Endometrial microvascular endothelial cells (primary cell): ENCODE results near the gene RELA. TPM values are rescaled to one million over a fixed set of nuclear protein-coding genes. Genes with fewer than 3 reads are reported as not detected.

ENCODE experiments used
- in situ Hi-C: cut with HindIII; loops from 2 replicates; pipeline ENCODE4 v1.10.0; 2017; ENCODE audit warnings: low sequenced_read_pairs, low pct_unique_long_range_greater_than_20kb; ENCODE audit errors: inconsistent ontology term
- total RNA-seq: library from RNA; depleted of rRNA; stranded (reverse); fragments of >200 nt; gene quantifications from one replicate; pipeline ENCODE4 v1.2.3, GENCODE V29; 2015; ENCODE audit errors: inconsistent ontology term

RELA gene
- total RNA-seq, 1 donor from 2014 or later = 69.7 TPM

DNA sequence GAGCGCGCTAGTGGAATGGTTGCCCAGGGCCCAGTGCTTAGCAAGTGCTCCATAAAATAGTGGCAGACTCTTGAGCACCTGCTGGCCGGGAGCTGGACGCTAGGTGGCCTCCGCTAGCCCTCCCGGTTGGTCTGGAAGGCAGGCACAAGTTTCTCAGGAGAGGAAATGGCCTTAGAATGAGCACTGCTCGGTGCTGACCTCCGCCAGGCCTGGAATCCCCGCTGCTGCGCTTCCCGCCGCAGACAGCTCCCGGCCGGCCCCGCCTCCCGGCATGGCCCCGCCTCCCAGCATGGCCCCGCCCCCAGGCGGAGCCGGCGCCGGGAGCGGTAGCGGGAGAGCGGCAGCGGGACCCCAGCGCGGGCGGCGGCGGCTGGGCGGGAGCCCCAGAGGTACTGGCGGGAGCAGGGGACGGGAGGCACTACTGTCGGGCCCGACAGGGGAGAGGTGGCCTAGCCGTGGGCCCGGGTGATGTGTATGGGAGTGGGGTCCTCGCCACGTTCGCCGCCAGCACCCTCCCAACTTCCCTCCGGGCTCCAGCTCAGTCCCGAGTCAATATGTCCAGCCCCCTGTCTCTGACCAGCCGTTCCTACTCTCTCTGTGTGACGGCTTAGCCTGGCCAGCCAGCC is 24.8 kb downstream of the RELA start, which contains the start of gene SIPA1:
TSS of gene SIPA1 (plus strand) at position 308 of the 626 bp plus-strand sequence. CDS start 2,821 bp downstream, outside the sequence.
- in situ Hi-C loops = no loop called here

DNA sequence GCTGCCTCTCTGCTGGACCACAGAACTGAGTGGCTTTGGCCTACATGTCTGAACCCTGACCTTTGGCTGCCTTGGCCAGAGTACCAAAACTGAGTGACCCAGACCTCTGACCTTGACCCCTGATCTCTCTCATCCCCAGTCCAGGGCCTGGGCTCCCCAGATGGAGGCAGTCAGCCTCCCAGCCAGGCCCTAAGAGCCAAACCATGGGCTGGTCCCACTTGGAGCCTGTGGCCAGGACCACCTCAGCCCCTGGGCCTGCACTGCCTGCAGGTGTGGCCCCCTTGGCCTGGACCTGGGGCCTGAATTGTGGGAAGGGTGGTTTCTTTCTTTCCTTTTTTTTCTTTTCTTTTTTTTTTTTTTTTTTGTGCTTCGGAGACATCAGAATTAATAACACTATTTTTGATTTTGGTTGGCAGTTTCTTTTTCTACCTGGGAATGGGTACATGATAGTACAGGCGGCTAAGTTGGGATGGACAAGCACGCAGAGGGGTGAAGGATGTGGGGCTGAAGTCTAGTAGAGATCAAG is 25.6 kb downstream of the RELA start:
- in situ Hi-C loops = no loop called here

DNA sequence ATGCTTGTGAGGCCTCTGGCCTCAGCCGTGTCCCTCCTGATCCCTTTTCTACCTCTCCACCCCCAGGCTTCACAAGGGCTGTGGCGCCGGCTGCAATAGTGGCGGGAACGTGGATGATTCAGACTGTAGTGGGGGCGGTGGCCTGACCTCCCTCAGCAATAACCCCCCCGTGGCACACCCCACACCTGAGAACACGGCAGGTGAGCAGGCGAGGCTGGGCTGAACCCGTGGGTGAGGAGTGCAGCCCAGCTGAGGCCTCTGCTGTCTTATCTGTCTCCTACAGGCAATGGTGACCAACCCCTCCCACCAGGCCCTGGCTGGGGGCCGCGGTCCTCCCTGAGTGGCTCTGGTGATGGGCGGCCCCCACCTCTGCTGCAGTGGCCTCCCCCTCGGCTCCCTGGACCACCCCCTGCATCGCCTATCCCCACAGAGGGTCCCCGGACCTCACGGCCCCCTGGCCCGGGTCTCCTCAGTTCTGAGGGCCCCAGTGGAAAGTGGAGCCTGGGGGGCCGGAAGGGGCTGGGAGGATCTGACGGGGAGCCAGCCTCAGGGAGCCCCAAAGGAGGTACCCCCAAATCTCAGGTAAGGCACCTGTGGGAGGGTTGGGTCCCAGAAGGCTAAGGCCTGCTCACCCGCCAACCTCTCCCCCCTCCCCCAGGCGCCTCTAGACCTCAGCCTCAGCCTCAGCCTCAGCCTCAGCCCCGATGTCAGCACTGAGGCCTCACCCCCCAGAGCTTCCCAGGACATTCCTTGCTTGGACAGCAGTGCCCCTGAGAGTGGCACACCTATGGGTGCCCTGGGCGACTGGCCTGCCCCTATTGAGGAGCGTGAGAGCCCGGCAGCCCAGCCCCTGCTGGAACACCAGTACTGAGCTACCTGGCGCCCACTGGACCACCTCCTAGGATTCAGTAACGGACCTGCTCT is 26.3 kb downstream of the RELA start:
- in situ Hi-C loops = no loop called here

DNA sequence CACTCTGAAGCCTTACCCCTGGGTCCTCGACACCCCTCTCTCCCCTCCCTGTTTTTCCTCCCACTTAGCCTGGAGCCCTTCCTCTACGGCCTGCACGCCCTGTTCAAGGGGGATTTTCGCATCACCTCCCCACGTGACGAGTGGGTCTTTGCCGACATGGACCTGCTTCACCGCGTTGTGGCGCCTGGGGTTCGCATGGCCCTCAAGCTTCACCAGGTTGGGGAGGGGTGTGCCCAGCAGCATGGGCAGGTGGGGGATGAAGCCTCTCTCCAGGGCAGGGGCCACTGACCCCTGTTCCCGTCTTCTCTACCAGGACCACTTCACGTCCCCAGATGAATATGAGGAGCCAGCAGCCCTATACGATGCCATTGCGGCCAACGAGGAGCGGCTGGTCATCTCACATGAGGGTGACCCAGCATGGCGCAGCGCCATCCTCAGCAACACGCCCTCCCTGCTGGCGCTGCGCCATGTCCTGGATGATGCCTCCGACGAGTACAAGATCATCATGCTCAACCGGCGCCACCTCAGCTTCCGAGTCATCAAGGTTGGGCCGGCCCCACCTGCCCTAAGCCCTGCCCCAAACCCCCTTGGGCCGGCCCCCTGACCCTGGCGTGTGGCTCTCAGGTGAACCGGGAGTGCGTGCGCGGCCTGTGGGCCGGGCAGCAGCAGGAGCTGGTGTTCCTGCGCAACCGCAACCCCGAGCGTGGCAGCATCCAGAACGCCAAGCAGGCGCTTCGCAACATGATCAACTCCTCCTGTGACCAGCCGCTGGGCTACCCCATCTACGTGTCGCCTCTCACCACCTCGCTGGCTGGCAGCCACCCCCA is 27.6 kb downstream of the RELA start:
- in situ Hi-C loops = no loop called here

DNA sequence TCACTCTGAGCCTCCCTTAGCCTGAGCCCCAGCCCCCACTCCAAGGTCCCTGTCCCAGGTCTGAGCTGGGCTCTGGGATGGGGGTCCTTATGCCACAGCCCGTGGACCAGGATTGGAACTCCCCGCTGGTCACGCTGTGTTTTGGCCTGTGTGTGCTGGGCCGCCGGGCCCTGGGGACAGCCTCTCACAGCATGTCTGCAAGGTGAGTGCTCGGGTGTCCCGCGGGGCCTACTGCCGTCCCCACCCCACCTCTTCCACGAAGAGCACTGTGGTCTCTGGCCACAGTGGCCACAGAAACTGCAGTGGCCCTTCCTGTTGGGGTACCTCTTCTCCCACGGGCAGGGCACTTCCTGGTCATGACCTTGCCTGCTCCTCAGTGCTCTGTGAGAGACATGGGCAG is 28.3 kb downstream of the RELA start:
- in situ Hi-C loops = no loop called here

DNA sequence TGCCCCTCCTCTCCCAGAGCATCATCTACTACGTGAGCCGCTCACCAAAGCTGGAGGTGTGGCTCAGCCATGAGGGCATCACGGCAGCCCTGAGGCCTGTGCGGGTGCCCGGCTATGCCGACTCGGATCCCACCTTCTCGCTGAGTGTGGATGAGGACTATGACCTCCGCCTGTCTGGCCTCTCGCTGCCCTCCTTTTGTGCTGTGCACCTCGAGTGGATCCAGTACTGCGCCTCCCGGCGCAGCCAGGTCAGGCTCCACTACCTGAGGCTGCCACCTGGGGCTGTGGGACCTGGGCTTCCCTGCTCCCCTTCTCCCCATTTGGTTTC is 28.6 kb downstream of the RELA start:
- in situ Hi-C loops = no loop called here

DNA sequence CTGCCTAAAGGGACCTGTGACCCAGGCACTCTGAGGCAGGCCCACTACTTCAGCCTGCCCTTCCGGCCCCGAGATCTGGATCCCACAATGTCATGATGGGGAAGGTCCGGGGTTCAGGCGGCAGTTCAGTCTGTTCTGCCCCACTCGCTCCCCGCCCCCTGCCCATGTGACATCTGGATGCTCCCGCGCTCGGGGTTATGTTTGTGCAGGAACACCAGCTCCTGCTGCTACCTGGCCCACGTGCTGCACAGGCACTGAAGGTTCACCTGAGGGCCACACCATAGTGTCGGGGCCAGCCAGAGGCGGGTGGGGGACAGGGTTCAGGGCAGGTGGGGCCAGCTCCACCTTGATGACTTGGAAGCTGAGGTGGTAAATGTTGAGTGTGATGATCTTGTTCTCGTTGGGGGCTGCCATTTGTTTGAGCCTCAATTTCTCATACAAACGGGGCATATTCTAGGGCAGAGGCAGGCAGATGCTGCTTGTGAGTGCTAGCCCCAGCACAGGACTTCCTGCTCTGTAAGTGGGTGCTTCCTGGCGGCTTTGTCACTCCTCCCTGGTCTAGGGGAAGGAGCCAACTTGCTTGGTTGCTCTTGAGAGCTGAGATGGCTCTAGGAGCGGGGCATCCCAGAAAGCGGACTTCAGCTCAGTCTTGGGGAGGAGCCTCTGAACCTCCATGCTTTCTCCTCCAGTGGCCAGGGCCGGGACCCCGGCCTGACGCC is 29.2 kb downstream of the RELA start:
- in situ Hi-C loops = no loop called here

DNA sequence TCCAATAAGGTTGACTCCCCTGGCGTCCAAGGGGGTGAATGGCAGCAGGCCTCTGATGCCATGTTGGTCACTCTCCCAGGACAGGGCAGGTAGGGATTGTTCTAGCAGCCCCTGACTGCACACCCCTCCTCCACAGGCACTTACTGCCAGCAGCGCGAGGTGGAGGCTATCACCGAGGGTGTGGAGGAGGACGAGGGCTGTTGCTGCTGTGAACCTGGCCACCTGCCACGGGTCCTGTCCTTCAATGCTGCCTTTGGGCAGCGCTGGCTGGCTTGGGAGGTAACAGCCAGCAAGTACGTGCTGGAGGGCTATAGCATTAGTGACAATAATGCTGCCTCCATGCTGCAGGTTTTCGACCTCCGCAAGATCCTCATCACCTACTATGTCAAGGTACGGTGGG is 32.5 kb downstream of the RELA start:
- in situ Hi-C loops = no loop called here

DNA sequence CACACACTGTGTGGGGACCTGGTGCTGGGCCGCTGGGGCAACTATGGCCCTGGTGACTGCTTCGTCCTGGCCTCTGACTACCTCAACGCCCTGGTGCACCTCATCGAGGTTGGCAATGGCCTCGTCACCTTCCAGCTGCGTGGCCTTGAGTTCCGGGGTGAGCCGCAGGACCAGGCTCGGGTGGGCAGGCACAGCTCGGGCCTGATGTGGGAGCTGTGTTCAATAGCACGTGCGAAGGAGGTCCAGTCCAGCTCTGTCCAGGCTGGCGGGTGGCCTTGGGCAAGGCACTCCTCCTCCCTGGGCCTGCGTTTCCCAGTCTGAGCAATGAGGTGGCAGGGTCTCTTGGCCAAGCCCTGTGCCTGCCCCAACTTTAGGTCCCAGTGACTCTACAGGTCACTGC is 33.1 kb downstream of the RELA start:
- in situ Hi-C loops = no loop called here

DNA sequence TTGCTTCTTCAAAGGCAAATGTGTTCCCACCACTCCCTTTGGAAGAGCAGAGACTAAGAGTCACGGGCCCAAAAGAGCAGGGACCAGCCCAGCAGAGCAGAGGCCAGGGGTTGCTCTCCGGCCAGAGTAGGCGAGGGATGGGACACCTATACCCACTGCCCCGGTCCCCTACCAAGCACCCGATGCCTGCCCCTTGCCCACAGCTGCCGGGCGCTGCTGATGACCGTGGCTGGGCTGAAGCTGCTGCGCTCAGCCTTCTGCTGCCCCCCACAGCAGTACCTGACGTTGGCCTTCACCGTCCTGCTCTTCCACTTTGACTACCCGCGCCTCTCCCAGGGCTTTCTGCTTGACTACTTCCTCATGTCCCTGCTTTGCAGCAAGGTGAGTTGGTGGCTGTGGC is 35.5 kb downstream of the RELA start:
- in situ Hi-C loops = no loop called here

DNA sequence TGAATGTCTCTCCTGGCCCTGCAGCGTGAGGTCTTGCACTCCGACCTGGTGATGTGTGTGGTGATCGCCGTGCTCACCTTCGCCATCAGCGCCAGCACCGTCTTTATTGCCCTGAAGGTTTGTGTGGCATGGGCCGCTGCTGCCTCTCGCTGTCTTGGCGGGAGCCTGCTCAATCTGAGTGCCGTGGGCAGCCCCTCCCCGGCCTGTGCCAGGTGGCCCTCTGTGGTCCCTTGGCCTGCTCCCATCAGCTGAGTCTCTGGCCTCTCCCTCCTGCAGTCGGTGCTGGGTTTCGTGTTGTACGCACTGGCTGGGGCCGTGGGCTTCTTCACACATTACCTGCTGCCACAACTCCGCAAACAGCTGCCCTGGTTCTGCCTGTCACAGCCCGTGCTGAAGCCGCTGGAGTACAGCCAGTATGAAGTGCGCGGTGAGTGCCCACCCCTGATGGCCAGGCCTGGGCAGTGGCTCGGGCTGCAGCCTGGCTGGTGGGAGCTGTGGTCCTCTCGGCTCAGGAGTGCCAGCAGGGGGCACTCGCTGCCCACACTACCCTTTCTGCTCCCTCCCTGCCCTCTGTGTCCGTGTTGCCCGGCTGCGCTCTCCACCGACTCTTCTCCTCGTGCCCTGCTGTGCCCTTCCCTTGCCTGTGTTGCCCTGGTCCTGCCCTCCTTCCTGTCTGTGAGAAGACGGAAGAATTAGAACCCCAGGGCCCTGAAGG is 36.9 kb downstream of the RELA start:
- in situ Hi-C loops = no loop called here

DNA sequence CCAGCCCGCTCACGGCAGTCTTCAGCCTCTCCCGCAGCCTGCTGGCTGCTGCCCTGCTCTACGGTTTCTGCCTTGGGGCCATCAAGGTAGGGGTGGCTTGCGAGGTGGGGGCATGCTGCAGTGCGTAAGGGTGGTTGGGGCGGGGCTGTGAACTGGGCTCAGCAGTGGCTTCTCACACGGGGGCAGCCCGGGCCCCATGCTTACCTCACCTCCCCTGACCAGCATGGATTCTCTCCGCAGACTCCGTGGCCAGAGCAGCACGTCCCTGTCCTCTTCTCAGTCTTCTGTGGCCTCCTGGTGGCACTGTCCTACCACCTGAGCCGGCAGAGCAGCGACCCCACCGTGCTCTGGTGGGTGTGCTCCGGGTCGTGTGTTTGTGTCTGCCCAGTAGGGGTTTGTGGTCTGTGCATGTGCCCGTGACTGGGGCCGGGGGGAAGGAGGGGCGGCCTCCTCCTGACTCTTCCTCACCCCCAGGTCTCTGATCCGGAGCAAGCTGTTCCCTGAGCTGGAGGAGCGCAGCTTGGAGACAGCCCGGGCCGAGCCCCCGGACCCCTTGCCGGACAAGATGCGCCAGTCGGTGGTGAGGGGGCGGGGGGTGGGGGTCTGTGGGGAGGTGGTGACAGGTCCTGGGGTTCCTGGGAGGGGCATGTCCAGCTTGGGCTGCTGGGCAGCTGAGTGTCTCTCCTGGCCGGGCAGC is 37.6 kb downstream of the RELA start:
- in situ Hi-C loops = no loop called here

DNA sequence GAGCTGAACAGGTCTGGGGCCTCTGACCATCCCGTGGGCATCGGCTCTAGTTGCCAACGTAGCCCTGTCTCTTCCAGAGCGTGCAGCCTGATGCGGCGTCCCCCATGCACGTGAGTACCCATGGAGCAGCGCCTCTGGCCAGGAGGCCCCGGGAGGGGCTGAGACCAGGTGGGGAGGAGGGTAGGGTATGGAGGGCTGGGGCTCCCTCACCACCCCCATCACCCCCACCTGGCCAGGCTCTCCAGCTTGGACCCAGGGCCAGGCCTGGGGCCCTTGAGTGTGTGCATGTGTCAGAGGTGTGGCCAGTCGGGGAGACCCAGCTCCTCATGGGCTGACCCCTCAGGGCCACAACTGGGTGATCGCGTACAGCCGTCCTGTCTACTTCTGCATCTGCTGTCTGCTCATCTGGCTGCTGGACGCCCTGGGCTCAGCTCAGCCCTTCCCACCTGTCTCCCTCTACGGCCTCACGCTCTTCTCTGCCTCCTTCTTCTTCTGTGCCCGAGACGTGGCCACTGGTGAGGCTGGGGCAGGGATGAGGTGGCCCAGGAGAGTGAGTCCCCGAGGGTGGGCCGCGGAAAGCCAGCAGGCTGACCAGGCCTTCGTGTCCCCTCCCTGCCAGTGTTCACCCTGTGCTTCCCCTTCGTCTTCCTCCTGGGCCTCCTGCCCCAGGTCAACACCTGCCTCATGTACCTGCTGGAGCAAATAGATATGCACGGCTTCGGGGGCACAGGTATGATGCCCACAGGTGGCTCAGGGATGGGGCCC is 38.7 kb downstream of the RELA start:
- in situ Hi-C loops = no loop called here

DNA sequence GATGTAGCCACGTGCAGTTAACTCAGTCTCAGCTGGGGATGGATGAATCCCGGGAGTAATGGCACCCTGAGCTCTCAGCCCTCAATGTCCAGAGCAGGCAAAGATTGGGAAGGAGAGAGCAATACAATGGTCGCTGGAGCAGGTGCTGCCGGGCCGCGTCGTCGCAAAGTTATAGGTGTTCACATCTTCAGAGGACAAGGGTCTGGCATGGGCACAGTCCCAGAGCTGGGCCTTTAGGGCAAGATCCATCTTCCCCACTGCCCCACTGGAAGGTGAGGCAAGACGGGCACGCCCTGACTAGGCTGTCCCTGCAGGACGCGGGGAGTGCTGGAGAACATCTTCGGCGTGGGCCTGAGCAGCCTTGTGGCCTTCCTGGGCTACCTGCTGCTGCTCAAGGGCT is 39.5 kb downstream of the RELA start:
- in situ Hi-C loops = no loop called here

DNA sequence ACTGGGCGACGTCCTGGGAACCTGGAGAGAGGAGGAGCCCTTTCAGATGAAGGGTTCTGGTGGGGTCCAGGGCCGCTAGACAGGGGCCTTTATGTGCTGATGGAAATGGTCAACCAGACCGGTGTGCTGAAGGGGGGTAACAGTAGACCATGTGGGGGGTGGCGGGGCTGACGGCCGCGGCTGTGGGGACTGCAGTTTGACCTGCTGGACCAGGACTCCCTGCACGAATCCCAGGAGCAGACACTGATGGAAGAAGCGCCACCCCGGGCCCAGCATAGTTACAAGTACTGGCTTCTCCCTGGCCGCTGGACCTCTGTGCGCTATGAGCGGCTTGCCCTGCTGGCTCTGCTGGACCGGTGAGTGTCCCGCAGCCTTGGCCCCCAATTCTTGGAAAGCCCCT is 40.7 kb downstream of the RELA start:
- in situ Hi-C loops = no loop called here

DNA sequence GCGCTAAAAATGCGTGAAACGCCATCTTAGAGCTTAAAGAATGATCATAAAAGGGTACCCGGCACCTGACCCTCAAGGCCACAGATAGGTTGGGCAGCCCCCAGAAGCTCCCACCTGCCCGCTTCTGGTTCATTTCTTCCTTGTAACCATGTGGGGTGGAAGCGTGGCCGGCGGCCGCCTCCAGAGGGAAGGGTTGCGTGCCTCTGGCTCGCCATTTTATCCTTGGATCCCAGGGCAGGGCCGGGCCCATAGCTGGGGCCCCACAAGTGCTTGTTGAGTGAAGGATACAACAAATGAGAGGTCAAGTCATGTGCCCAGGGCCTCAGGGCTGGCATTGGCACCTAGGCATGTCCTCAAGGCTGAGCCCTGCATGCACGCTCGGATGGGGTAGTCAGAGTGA is 41.3 kb downstream of the RELA start:
- in situ Hi-C loops = no loop called here

DNA sequence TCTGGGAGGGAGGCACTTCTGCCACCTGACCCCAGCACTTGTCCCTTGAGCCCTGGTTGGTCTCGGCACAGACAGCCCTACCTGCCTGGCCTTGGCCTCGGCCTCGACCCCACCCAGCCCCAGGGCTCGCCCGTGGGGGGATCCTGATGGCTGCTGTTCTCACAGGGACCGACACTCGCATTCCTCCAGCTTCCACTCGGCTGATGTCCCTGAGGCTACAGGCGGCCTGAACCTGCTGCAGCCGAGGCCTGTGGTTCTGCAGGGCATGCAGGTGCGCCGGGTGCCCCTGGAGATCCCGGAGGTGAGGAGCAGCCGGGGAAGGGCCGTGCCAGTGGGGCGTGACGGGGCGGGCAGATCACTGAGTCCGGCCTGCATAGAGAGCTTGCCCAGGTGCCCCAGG is 42.0 kb downstream of the RELA start:
- in situ Hi-C loops = no loop called here
